Endothelial cell of umbilical vein (primary cell): ENCODE measurements around the gene MITF. TPM values are rescaled to one million over a fixed set of nuclear protein-coding genes. Genes with fewer than 3 reads are reported as not detected.

Experiments
- BruUV-seq: library from RNA; stranded (reverse); fragments of 400-500 nt; replicated peaks from 2 replicates; lab custom pipeline; 2021; lab: Mats Ljungman, UMichigan
- CTCF ChIA-PET: fragments of 300-600, 350-600 bp; sonication (Branson Sonifier 250); formaldehyde crosslinking; loops from one replicate; lab custom pipeline; 2021; ENCODE audit warnings: antibody characterized with exemption, inconsistent platforms; lab: Charles Lee
- POLR2A ChIA-PET: fragments of 300-600, 350-600 bp; sonication (Branson Sonifier 250); formaldehyde crosslinking; loops from one replicate; lab custom pipeline; 2021; ENCODE audit warnings: antibody characterized with exemption, inconsistent platforms; lab: Charles Lee
- DNase-seq: peaks from one replicate; pipeline ENCODE4 v3.0.0-alpha.2; 2011; ENCODE audit warnings: low read depth, low spot score
- FAIRE-seq: peaks from 2 replicates; lab custom pipeline; 2011; peaks lifted over from hg19 to GRCh38; lab: Jason Lieb, UNC
- H2AFZ ChIP-seq: 2 replicates; pipeline ENCODE4 v1.6.0; 2012; ENCODE audit warnings: low read depth, low read length, control low read depth, inconsistent platforms
- H3K27ac ChIP-seq: 2 replicates; pipeline ENCODE4 v1.5.1; 2011; ENCODE audit warnings: low read depth, mild to moderate bottlenecking, control low read depth, low read length, moderate library complexity; ENCODE audit not compliant: insufficient read depth
- H3K27me3 ChIP-seq, 2 experiments: 2 replicates each; pipeline versions ENCODE4 v1.6.0 to v1.6.1; 2011; ENCODE audit warnings: low read length in 2 of 2, mixed read lengths in 1 of 2; ENCODE audit not compliant: control insufficient read depth in 2 of 2, insufficient read depth in 2 of 2
- H3K36me3 ChIP-seq, 2 experiments: 2 replicates in 1 of 2; 3 replicates in 1 of 2; pipeline ENCODE4 v1.5.1; 2011; ENCODE audit warnings: low read length in 2 of 2, mild to moderate bottlenecking in 1 of 2, moderate library complexity in 1 of 2; ENCODE audit not compliant: control insufficient read depth in 2 of 2, insufficient read depth in 2 of 2; ENCODE audit errors: extremely low read depth in 1 of 2
- H3K4me1 ChIP-seq: 3 replicates; pipeline ENCODE4 v1.5.1; 2011; ENCODE audit warnings: mild to moderate bottlenecking, low read length; ENCODE audit not compliant: control insufficient read depth, insufficient read depth; ENCODE audit errors: extremely low read depth
- H3K4me2 ChIP-seq: 2 replicates; pipeline ENCODE4 v1.6.1; 2011; ENCODE audit warnings: low read length, control low read depth, mixed read lengths; ENCODE audit not compliant: insufficient read depth
- H3K4me3 ChIP-seq, 3 experiments: fragments of 200-600 bp in 1 of 3; sonication (generic), shearing (Covaris generic) in 1 of 3; replicated peaks in 1 of 3; 2 replicates each; pipeline ENCODE4 v1.5.1; 2011 to 2016; ENCODE audit warnings: control low read depth in 3 of 3, low read length in 3 of 3, mild to moderate bottlenecking in 2 of 3, inconsistent platforms in 1 of 3, low read depth in 1 of 3, moderate library complexity in 1 of 3; ENCODE audit not compliant: insufficient read depth in 1 of 3
- H3K79me2 ChIP-seq: 2 replicates; pipeline ENCODE4 v1.6.0; 2012; ENCODE audit warnings: low read length, inconsistent platforms; ENCODE audit not compliant: control insufficient read depth, insufficient read depth
- H3K9ac ChIP-seq: replicated peaks from 2 replicates; pipeline ENCODE3; 2011; ENCODE audit warnings: low read length, control low read depth; ENCODE audit not compliant: insufficient read depth; ENCODE audit errors: extremely low read depth
- H3K9me1 ChIP-seq: replicated peaks from 3 replicates; pipeline ENCODE4 v1.6.0; 2011; ENCODE audit warnings: mild to moderate bottlenecking, low read length; ENCODE audit not compliant: control insufficient read depth, insufficient read depth; ENCODE audit errors: extremely low read depth
- H3K9me3 ChIP-seq: replicated peaks from 2 replicates; pipeline ENCODE4 v1.5.1; 2012; ENCODE audit warnings: low read length, inconsistent platforms; ENCODE audit not compliant: control insufficient read depth, insufficient read depth
- H4K20me1 ChIP-seq: replicated peaks from 2 replicates; pipeline ENCODE3; 2011; ENCODE audit warnings: mild to moderate bottlenecking, low read length; ENCODE audit not compliant: control insufficient read depth, insufficient read depth; ENCODE audit errors: extremely low read depth
- CTCF ChIP-seq, 2 donors: IDR thresholded peaks; 1 replicate in 1 of 2; 2 replicates in 1 of 2; pipeline ENCODE4 v1.5.1; 2011; ENCODE audit warnings: low read length in 2 of 2, mild to moderate bottlenecking in 2 of 2, moderate library complexity in 2 of 2, control low read depth in 1 of 2, inconsistent platforms in 1 of 2, low read depth in 1 of 2; ENCODE audit not compliant: insufficient read depth in 1 of 2; ENCODE audit errors: extremely low read depth in 1 of 2
- EZH2 ChIP-seq: IDR thresholded peaks from 2 replicates; pipeline ENCODE4 v1.6.1; 2012; ENCODE audit warnings: borderline replicate concordance, low read depth, mild to moderate bottlenecking, moderate library complexity, low read length, inconsistent platforms; ENCODE audit not compliant: severe bottlenecking
- FOS ChIP-seq: IDR thresholded peaks from 2 replicates; pipeline ENCODE4 v1.6.1; 2011; ENCODE audit warnings: mild to moderate bottlenecking, low read length, moderate library complexity, borderline replicate concordance; ENCODE audit not compliant: insufficient read depth
- GATA2 ChIP-seq: IDR thresholded peaks from 2 replicates; pipeline ENCODE4 v1.7.0; 2011; ENCODE audit warnings: low read depth, mild to moderate bottlenecking, moderate library complexity, mixed read lengths, low read length; ENCODE audit not compliant: insufficient read length, insufficient read depth
- JUN ChIP-seq: IDR thresholded peaks from 2 replicates; pipeline ENCODE4 v1.6.1; 2011; ENCODE audit warnings: borderline replicate concordance, low read depth; ENCODE audit not compliant: insufficient read length, insufficient read depth
- MAX ChIP-seq: IDR thresholded peaks from 2 replicates; pipeline ENCODE4 v1.6.1; 2011; ENCODE audit not compliant: insufficient read depth, insufficient read length
- MYC ChIP-seq: IDR thresholded peaks from one replicate; pipeline ENCODE4 v1.6.1; 2011; ENCODE audit warnings: mild to moderate bottlenecking, low read depth, low read length
- dilution Hi-C: fragments of 300-500 bp; cut with MboI; formaldehyde crosslinking; loops from one replicate; pipeline ENCODE4 v1.15.0; 2019; ENCODE audit warnings: low sequenced_read_pairs; ENCODE audit not compliant: extremely low pct_ligation_motif_present
- intact Hi-C: fragments of 100-400 bp; cut with micrococcal nuclease; formaldehyde crosslinking; loops from one replicate; pipeline ENCODE4 v1.10.0; 2022
- polyA plus RNA-seq, 4 experiments: library from polyadenylated mRNA; depleted of rRNA in 3 of 4; stranded (reverse) in 3 of 4; unstranded in 1 of 4; fragments of >200 nt; gene quantifications; 2 replicates each; pipeline versions ENCODE4 v1.2.1 to v1.2.3, GENCODE V29; 2011 to 2012; ENCODE audit warnings: missing spikeins in 1 of 4
- total RNA-seq: library from RNA; stranded (reverse); gene quantifications from 2 replicates; pipeline ENCODE4 v1.2.3, GENCODE V29; 2021

The MITF gene
- total and polyA plus RNA-seq, 2 donors (not counting 3 experiments of a cell fraction or from before 2014, with no cell fraction given): 1.6 to 2.5 TPM

- Histone ChIP-seq H2AFZ (no peak overlapping the region), H4K20me1 (no peaks in the 10 kb centered on the region), H3K9ac (no peak overlapping the region), H3K36me3 (no peaks in the 10 kb centered on the region), H3K4me3 (no peak overlapping the region), H3K4me2 (no peak overlapping the region), H3K79me2 (no peaks in the 10 kb centered on the region), H3K9me3 (no peaks in the 10 kb centered on the region), H3K9me1 (no peaks in the 10 kb centered on the region), H3K27ac (no peak overlapping the region), H3K4me1 (no peaks in the 10 kb centered on the region), H3K27me3 (peaks cover 4 to 6% of the 10 kb centered on the region in 2 experiments)
- CTCF ChIA-PET: interaction anchor here (1.8 to 2.0 kb wide), 2 partner anchors 9 to 19 kb away, joined by 7 to 9 read pairs; no protein-coding TSS in a partner anchor
- POLR2A ChIA-PET: no interaction called here
- TF ChIP-seq EZH2: no peak
- TF ChIP-seq MYC: no peak
- TF ChIP-seq JUN: no peak
- no peak for TF ChIP-seq GATA2
- TF ChIP-seq CTCF (IDR thresholded peaks at IDR 0.05; ENCODE audit: extremely low read depth in 1 of 2, insufficient read depth in 1 of 2, low read depth in 1 of 2, low read length in 2 of 2): no peak
- TF ChIP-seq MAX: no peak
- no peak for TF ChIP-seq FOS
- DNase-seq: no peak
- intact Hi-C loops: no loop called here
- no peak for FAIRE-seq
- no TSS peak for BruUV-seq
- dilution Hi-C loops: no loop called here
These were observed 28.9 kb upstream of the MITF start for GRCh38 chr3:69710153-69710977.
